CD4-positive, alpha-beta memory T cell (primary cell): ENCODE measurements around the gene CYP2A7. TPM values are rescaled to one million over a fixed set of nuclear protein-coding genes. Genes with fewer than 3 reads are reported as not detected.
A peak's percentile ranks its signal among the peaks of the same experiment; 100 is the strongest.
"Not testable (repeated sequence)": the region's sequence is repeated elsewhere in the genome, so short reads cannot be mapped to it uniquely, and the experiment has no call there.

Experiments used
- CTCF ChIA-PET: fragments of 350-600 bp; sonication (Branson Sonifier 250); formaldehyde crosslinking; loops from one replicate; lab custom pipeline; 2021; ENCODE audit warnings: inconsistent platforms; ENCODE audit not compliant: partially characterized antibody; lab: Charles Lee
- POLR2A ChIA-PET: fragments of 350-600 bp; sonication (Branson Sonifier 250); formaldehyde crosslinking; loops from one replicate; lab custom pipeline; 2021; ENCODE audit not compliant: partially characterized antibody; lab: Charles Lee
- DNase-seq, 5 donors: peaks; one replicate each; pipeline versions ENCODE4 v3.0.0 to v3.0.0-alpha.2; 2020 to 2022; ENCODE audit warnings: mixed read lengths in 1 of 5
- H3K27ac ChIP-seq: one replicate; pipeline ENCODE4 v1.7.0; 2013; ENCODE audit warnings: low read depth, low read length
- H3K27me3 ChIP-seq: 2 replicates; pipeline ENCODE4 v1.7.0; 2013; ENCODE audit warnings: mild to moderate bottlenecking, low read length, moderate library complexity; ENCODE audit not compliant: insufficient read depth
- H3K36me3 ChIP-seq: 2 replicates; pipeline ENCODE4 v1.7.0; 2013; ENCODE audit warnings: mild to moderate bottlenecking, low read length, moderate library complexity; ENCODE audit not compliant: insufficient read depth
- H3K4me1 ChIP-seq: 2 replicates; pipeline ENCODE4 v1.7.0; 2013; ENCODE audit warnings: mild to moderate bottlenecking, low read length, moderate library complexity; ENCODE audit not compliant: insufficient read depth
- H3K4me3 ChIP-seq, 2 donors: one replicate each; pipeline ENCODE4 v1.7.0; 2013; ENCODE audit warnings: low read length in 2 of 2, mild to moderate bottlenecking in 1 of 2
- H3K9me3 ChIP-seq, 2 donors: one replicate each; pipeline ENCODE4 v1.7.0; 2013; ENCODE audit warnings: low read length in 2 of 2, control low read depth in 1 of 2; ENCODE audit not compliant: control insufficient read depth in 1 of 2
- H3K27ac Mint-ChIP-seq, 7 donors: one replicate each; pipeline ENCODE4 v1.8.0; 2020 to 2021; ENCODE audit warnings: mixed read lengths in 7 of 7, mild to moderate bottlenecking in 6 of 7, inconsistent platforms in 3 of 7, moderate library complexity in 3 of 7
- H3K27me3 Mint-ChIP-seq, 2 donors: one replicate each; pipeline ENCODE4 v1.8.0; 2020 to 2021; ENCODE audit warnings: mixed read lengths in 2 of 2
- H3K36me3 Mint-ChIP-seq, 2 donors: one replicate each; pipeline ENCODE4 v1.8.0; 2020 to 2021; ENCODE audit warnings: mixed read lengths in 2 of 2, inconsistent platforms in 1 of 2, mild to moderate bottlenecking in 1 of 2
- H3K4me1 Mint-ChIP-seq, 4 donors: one replicate each; pipeline ENCODE4 v1.8.0; 2020 to 2021; ENCODE audit warnings: mixed read lengths in 4 of 4, mild to moderate bottlenecking in 1 of 4
- H3K4me3 Mint-ChIP-seq, 8 donors: one replicate each; pipeline ENCODE4 v1.8.0; 2020 to 2021; ENCODE audit warnings: mixed read lengths in 8 of 8, mild to moderate bottlenecking in 7 of 8, moderate library complexity in 6 of 8, inconsistent platforms in 3 of 8
- H3K9me3 Mint-ChIP-seq, 8 donors: one replicate each; pipeline ENCODE4 v1.8.0; 2020 to 2021; ENCODE audit warnings: mixed read lengths in 8 of 8, mild to moderate bottlenecking in 5 of 8, inconsistent platforms in 3 of 8, moderate library complexity in 1 of 8
- intact Hi-C: fragments of 100-400 bp; cut with micrococcal nuclease; formaldehyde crosslinking; loops from one replicate; pipeline ENCODE4 v1.15.1; 2023
- polyA plus RNA-seq, 2 donors: library from polyadenylated mRNA; unstranded; fragments of 300-500 nt; fragmentation: Illumina TruSeq; gene quantifications; one replicate each; pipeline ENCODE4 v1.2.3, GENCODE V29; 2021
- total RNA-seq, 2 experiments: library from RNA; stranded (reverse); gene quantifications; one replicate each; pipeline ENCODE4 v1.2.3, GENCODE V29; 2021

CYP2A7 gene
- total and polyA plus RNA-seq, 4 experiments from 2014 or later, result not detected

- H3K4me3 ChIP-seq, H3K36me3 ChIP-seq, H3K9me3 Mint-ChIP-seq, H3K4me1 ChIP-seq, H3K36me3 Mint-ChIP-seq, H3K27me3 ChIP-seq, H3K27ac ChIP-seq, CTCF ChIA-PET, H3K9me3 ChIP-seq: not testable (repeated sequence)
- Mint-ChIP-seq H3K4me3 (peak overlapping the region; percentile 74 to 88 (median 83)), H3K27me3 (peaks cover 30 to 35% of the 10 kb centered on the region in 2 donors), H3K27ac (peak overlapping the region; percentile 17 to 94 (median 88)), H3K4me1 (peaks cover 6 to 11% (median 9%) of the 10 kb centered on the region in 4 donors)
- intact Hi-C loops, result loop anchor here (1.0 kb wide), 2 partner anchors 31 to 76 kb away; partner anchors contain the start of gene EGLN2
- POLR2A ChIA-PET, result interaction anchor here (1.2 kb wide), 2 partner anchors 35 to 212 kb away, joined by 3 to 4 read pairs; no protein-coding TSS in a partner anchor
- peak; percentile 78 to 94 (median 88) for DNase-seq
Observed at GRCh38 chr19:40875526-40875951, 6.5 kb downstream of the CYP2A7 start.

- CTCF ChIA-PET, H3K4me3 ChIP-seq, H3K9me3 Mint-ChIP-seq, H3K27me3 ChIP-seq, DNase-seq, H3K36me3 ChIP-seq, H3K27ac ChIP-seq, H3K4me1 ChIP-seq, H3K9me3 ChIP-seq, H3K36me3 Mint-ChIP-seq: not testable (repeated sequence)
- Mint-ChIP-seq H3K4me1 (peaks cover 6 to 11% (median 9%) of the 10 kb centered on the region in 4 donors), H3K27ac (peak overlapping the region in 6 of 7 donors; percentile 17 to 94 (median 88)), H3K4me3 (peak overlapping the region in 7 of 8 donors; percentile 74 to 88 (median 83)), H3K27me3 (peaks cover 26 to 33% of the 10 kb centered on the region in 2 donors)
- intact Hi-C loops, result loop anchor here (1.0 kb wide), 2 partner anchors 31 to 76 kb away; partner anchors contain the start of gene EGLN2
- POLR2A ChIA-PET, result interaction anchor here (1.2 kb wide), 2 partner anchors 34 to 212 kb away, joined by 3 to 4 read pairs; no protein-coding TSS in a partner anchor
Observed at GRCh38 chr19:40874874-40875273, 7.2 kb downstream of the CYP2A7 start.

DNA sequence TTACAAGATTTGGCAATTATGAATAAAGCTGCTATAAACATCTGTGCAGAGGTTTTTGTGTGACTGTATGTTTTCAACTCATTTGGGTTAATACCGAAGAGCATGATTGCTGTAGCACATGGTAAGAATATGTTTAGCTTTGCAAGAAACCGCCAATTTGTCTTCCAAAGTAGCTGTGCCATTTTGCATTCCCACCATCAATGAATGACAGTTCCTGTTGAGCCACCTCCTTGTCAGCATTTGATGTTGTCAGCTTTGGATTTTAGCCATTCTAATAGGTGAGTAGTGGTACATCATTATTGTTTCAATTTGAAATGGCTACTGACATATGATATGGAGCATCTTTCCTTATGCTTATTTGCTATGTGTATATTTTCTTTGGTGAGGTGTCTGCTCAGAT lies 8.2 kb downstream of the CYP2A7 start:
- H3K4me1 ChIP-seq, intact Hi-C loops, H3K4me3 Mint-ChIP-seq, H3K9me3 Mint-ChIP-seq, H3K36me3 Mint-ChIP-seq, H3K27ac Mint-ChIP-seq, H3K4me3 ChIP-seq, DNase-seq, H3K27me3 ChIP-seq, POLR2A ChIA-PET, CTCF ChIA-PET, H3K27ac ChIP-seq, H3K36me3 ChIP-seq, H3K9me3 ChIP-seq: not testable (repeated sequence)
- peaks cover 16 to 25% of the 10 kb centered on the region in 2 donors for H3K27me3 Mint-ChIP-seq
- peaks cover 6 to 11% (median 9%) of the 10 kb centered on the region in 4 donors for H3K4me1 Mint-ChIP-seq

DNA sequence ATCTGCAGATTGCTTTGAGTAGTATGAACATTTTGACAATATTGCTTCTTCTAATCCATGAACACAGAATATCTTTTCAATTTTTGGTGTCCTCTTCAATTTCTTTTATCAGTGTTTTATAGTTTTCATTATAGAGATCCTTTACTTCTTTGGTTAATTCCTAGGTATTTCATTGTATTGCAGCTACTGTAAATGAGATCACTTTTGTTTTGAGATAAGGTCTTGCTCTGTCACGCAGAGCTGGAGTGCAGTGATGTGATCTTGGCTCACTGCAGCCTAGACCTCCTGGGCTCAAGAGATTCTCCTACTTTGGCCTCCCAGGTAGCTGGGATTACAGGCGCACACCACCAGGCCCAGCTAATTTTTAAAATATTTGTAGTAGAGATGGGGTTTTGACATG lies 9.8 kb downstream of the CYP2A7 start:
- Histone ChIP-seq H3K4me3 (no peak overlapping the region), H3K27me3 (no peaks in the 10 kb centered on the region), H3K9me3 (no peaks in the 10 kb centered on the region), H3K4me1 (no peaks in the 10 kb centered on the region), H3K27ac (no peak overlapping the region), H3K36me3 (no peaks in the 10 kb centered on the region)
- intact Hi-C loops, result no loop called here
- H3K27me3 Mint-ChIP-seq, result peaks cover 11 to 18% of the 10 kb centered on the region in 2 donors
- H3K27ac Mint-ChIP-seq, result no peak overlapping the region
- H3K4me1 Mint-ChIP-seq, result peaks cover 6 to 11% (median 8%) of the 10 kb centered on the region in 4 donors
- DNase-seq, result no peak
- H3K4me3 Mint-ChIP-seq, result no peak overlapping the region
- POLR2A ChIA-PET, result no interaction called here
- H3K36me3 Mint-ChIP-seq, result no peaks in the 10 kb centered on the region
- CTCF ChIA-PET, result no interaction called here
- peaks cover 0 to 6% (median 0%) of the 10 kb centered on the region in 8 donors for H3K9me3 Mint-ChIP-seq

DNA sequence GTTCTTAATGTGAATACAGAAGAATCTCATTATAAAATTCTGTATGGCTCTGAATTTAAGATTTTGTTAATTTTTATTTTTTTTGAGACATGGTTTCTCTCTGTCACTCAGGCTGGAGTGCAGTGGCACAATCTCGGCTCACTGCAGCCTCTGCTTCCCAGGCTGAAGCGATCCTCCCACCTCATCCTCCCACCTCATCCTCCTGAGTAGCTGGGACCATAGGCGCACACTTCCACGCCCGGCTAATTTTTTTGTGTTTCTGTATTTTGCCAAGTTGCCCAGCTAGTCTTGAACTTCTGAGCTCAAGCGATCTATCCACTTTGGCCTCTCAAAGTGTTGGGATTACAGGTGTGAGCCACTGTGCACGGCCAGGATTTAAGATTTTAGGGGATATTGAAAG lies 14.3 kb downstream of the CYP2A7 start:
- CTCF ChIA-PET, result interaction anchor here (1.0 kb wide), 1 partner anchor 118 kb away, joined by 3 read pairs; no protein-coding TSS in a partner anchor
- no peak overlapping the region for H3K4me3 Mint-ChIP-seq
- POLR2A ChIA-PET, result no interaction called here
- no peaks in the 10 kb centered on the region for H3K36me3 ChIP-seq
- no peaks in the 10 kb centered on the region for H3K4me1 ChIP-seq
- no peak overlapping the region for H3K27ac Mint-ChIP-seq
- no peak overlapping the region for H3K27ac ChIP-seq
- peaks cover 0 to 5% (median 0%) of the 10 kb centered on the region in 8 donors for H3K9me3 Mint-ChIP-seq
- H3K27me3 ChIP-seq, result no peaks in the 10 kb centered on the region
- no peaks in the 10 kb centered on the region for H3K4me1 Mint-ChIP-seq
- H3K27me3 Mint-ChIP-seq, result peaks cover 7 to 9% of the 10 kb centered on the region in 2 donors
- no peak for DNase-seq
- no peaks in the 10 kb centered on the region for H3K9me3 ChIP-seq
- intact Hi-C loops, result no loop called here
- H3K4me3 ChIP-seq, result no peak overlapping the region
- no peaks in the 10 kb centered on the region for H3K36me3 Mint-ChIP-seq

GRCh38 chr19:40864739-40865496 lies 17.1 kb downstream of the CYP2A7 start:
- H3K36me3 Mint-ChIP-seq, POLR2A ChIA-PET, H3K36me3 ChIP-seq, intact Hi-C loops, H3K9me3 ChIP-seq, H3K4me1 ChIP-seq, H3K27me3 Mint-ChIP-seq, H3K4me3 ChIP-seq, DNase-seq, CTCF ChIA-PET, H3K27ac Mint-ChIP-seq, H3K4me3 Mint-ChIP-seq, H3K9me3 Mint-ChIP-seq, H3K27ac ChIP-seq, H3K27me3 ChIP-seq, H3K4me1 Mint-ChIP-seq: not testable (repeated sequence)

DNA sequence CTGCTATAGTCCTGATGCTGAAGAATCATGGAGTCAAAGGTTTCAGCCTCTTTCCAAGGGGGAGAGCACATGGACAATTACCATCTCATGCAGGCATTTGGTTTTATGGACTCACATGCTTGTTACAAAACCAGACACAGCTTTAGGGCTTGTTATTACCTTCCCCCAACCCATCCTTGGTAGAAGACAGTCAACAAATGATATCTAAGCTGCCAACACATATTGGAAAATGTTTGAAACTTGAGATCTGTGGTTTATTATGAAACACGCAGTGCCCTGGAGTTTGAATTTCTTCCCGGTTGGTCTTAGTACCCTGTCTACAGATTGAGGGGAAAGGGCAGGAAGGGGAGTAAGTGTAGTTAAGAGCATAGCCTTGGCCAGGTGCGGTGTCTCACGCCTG lies 19.2 kb downstream of the CYP2A7 start:
- Histone ChIP-seq H3K36me3 (no peaks in the 10 kb centered on the region), H3K27ac (no peak overlapping the region), H3K4me1 (no peaks in the 10 kb centered on the region), H3K9me3 (no peaks in the 10 kb centered on the region), H3K27me3 (no peaks in the 10 kb centered on the region), H3K4me3 (no peak overlapping the region)
- Mint-ChIP-seq H3K9me3 (no peaks in the 10 kb centered on the region), H3K27me3 (peaks cover 6 to 10% of the 10 kb centered on the region in 2 donors), H3K4me1 (no peaks in the 10 kb centered on the region), H3K4me3 (no peak overlapping the region), H3K36me3 (no peaks in the 10 kb centered on the region), H3K27ac (no peak overlapping the region)
- DNase-seq, result no peak
- intact Hi-C loops, result no loop called here
- POLR2A ChIA-PET, result no interaction called here
- CTCF ChIA-PET, result no interaction called here
